Naive B cell (primary cell): ENCODE results near the gene MED12L. TPM values are rescaled to one million over a fixed set of nuclear protein-coding genes. Genes with fewer than 3 reads are reported as not detected.

Source experiments
- ATAC-seq, 2 donors: fragments of 150-1000 bp; cut with Tn5 transposase; 2 replicates each; pipeline ENCODE4 v1.10.0; 2021; ENCODE audit warnings: low read depth in 2 of 2, mild to moderate bottlenecking in 2 of 2, moderate library complexity in 2 of 2
- DNase-seq: peaks from one replicate; pipeline ENCODE4 v3.0.0; 2022
- H3K27ac Mint-ChIP-seq, 6 donors: one replicate each; pipeline ENCODE4 v1.8.0; 2020 to 2022; ENCODE audit warnings: mild to moderate bottlenecking in 6 of 6, mixed read lengths in 6 of 6, moderate library complexity in 5 of 6, inconsistent platforms in 2 of 6
- H3K27me3 Mint-ChIP-seq, 3 donors: one replicate each; pipeline ENCODE4 v1.8.0; 2021 to 2022; ENCODE audit warnings: mixed read lengths in 3 of 3, mild to moderate bottlenecking in 1 of 3
- H3K36me3 Mint-ChIP-seq, 2 donors: one replicate each; pipeline ENCODE4 v1.8.0; 2020 to 2022; ENCODE audit warnings: mixed read lengths in 2 of 2, inconsistent platforms in 1 of 2, mild to moderate bottlenecking in 1 of 2
- H3K4me1 Mint-ChIP-seq, 3 donors: one replicate each; pipeline ENCODE4 v1.8.0; 2020 to 2022; ENCODE audit warnings: mixed read lengths in 3 of 3, inconsistent platforms in 1 of 3, mild to moderate bottlenecking in 1 of 3, moderate library complexity in 1 of 3
- H3K4me3 Mint-ChIP-seq, 8 donors: one replicate each; pipeline ENCODE4 v1.8.0; 2020 to 2022; ENCODE audit warnings: mild to moderate bottlenecking in 8 of 8, mixed read lengths in 8 of 8, moderate library complexity in 8 of 8, inconsistent platforms in 2 of 8
- H3K9me3 Mint-ChIP-seq, 7 donors: one replicate each; pipeline ENCODE4 v1.8.0; 2020 to 2022; ENCODE audit warnings: mixed read lengths in 7 of 7, mild to moderate bottlenecking in 5 of 7, inconsistent platforms in 2 of 7, moderate library complexity in 1 of 7
- polyA plus RNA-seq, 6 donors: library from polyadenylated mRNA; unstranded; fragments of 300-500 nt; fragmentation: Illumina TruSeq; gene quantifications; one replicate each; pipeline ENCODE4 v1.2.3, GENCODE V29; 2021; ENCODE audit warnings: low read depth in 6 of 6

The MED12L gene
- polyA plus RNA-seq, 6 donors from 2014 or later, result 0.22 to 0.23 TPM; not detected in 4

DNA sequence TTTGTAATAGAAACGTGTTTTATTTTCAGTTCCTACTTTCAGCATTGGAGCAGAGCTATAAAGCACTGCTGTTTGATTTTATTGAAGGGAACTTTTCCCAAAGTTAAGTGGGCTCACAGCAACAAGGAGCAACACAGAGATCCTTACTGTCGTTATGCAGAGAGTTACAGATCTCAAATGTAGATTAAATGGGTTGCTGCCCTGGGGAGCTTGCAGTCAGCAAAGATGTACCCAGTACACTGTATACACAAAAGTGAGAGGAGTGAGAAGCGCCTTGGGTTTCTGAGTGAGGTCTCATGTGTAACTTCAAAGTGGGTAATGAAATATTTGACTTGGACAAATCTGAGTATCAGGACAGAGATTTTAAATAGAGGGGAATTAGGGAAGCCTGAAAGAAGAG lies 47.7 kb downstream of the MED12L start:
- peak overlapping the region in 1 of 6 donors; percentile 5 for H3K27ac Mint-ChIP-seq
- H3K27me3 Mint-ChIP-seq, result peaks cover 7 to 24% (median 12%) of the 10 kb centered on the region in 3 donors
- DNase-seq (no peak), ATAC-seq (no peak)
- peaks cover 0 to 5% of the 10 kb centered on the region in 2 donors for H3K36me3 Mint-ChIP-seq
- peak overlapping the region in 1 of 8 donors; percentile 3 for H3K4me3 Mint-ChIP-seq
- peaks cover 0 to 15% (median 6%) of the 10 kb centered on the region in 3 donors for H3K4me1 Mint-ChIP-seq
- no peaks in the 10 kb centered on the region for H3K9me3 Mint-ChIP-seq

GRCh38 chr3:151133917-151134450 lies 48.5 kb downstream of the MED12L start:
- peak overlapping the region in 1 of 6 donors; percentile 28 for H3K27ac Mint-ChIP-seq
- peaks cover 0 to 15% (median 6%) of the 10 kb centered on the region in 3 donors for H3K4me1 Mint-ChIP-seq
- DNase-seq, result no peak
- H3K4me3 Mint-ChIP-seq, result no peak overlapping the region
- H3K36me3 Mint-ChIP-seq, result peaks cover 0 to 5% of the 10 kb centered on the region in 2 donors
- no peaks in the 10 kb centered on the region for H3K9me3 Mint-ChIP-seq
- ATAC-seq, result no peak
- H3K27me3 Mint-ChIP-seq, result peaks cover 7 to 24% (median 12%) of the 10 kb centered on the region in 3 donors

- Mint-ChIP-seq H3K36me3 (peaks cover 0 to 5% of the 10 kb centered on the region in 2 donors), H3K4me1 (peaks cover 0 to 15% (median 6%) of the 10 kb centered on the region in 3 donors), H3K9me3 (no peaks in the 10 kb centered on the region), H3K27ac (peak overlapping the region in 1 of 6 donors; percentile 62), H3K4me3 (no peak overlapping the region), H3K27me3 (peaks cover 7 to 20% (median 12%) of the 10 kb centered on the region in 3 donors)
- ATAC-seq (peak in 1 of 2 donors; percentile 32), DNase-seq (no peak)
Observed at GRCh38 chr3:151135541-151136337, 50.3 kb downstream of the MED12L start.

DNA sequence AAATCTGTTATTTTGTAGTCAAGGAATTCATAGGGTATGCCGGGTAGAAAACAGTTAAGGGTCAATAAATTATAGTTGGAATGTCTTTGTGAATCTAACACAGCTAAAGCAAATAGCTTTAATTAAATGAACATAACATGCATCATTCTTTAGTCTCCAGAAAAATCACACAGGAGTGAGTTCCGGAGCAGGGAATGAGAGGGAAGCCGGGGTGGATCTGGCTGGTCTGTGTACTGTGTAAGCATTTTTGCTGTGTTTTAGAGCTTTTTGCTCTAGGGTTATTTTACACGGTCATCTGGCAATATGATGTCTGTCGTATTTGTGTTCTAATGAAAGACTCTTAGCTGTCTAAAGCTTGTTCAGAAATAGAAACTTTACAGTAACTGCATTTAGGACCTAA lies 57.5 kb downstream of the MED12L start:
- H3K4me1 Mint-ChIP-seq, result peaks cover 0 to 10% (median 6%) of the 10 kb centered on the region in 3 donors
- H3K27ac Mint-ChIP-seq, result no peak overlapping the region
- H3K9me3 Mint-ChIP-seq, result no peaks in the 10 kb centered on the region
- H3K36me3 Mint-ChIP-seq, result peaks cover 0 to under 1% of the 10 kb centered on the region in 2 donors
- DNase-seq (no peak), ATAC-seq (no peak)
- peaks cover 0 to 5% (median 4%) of the 10 kb centered on the region in 3 donors for H3K27me3 Mint-ChIP-seq
- H3K4me3 Mint-ChIP-seq, result no peak overlapping the region

DNA sequence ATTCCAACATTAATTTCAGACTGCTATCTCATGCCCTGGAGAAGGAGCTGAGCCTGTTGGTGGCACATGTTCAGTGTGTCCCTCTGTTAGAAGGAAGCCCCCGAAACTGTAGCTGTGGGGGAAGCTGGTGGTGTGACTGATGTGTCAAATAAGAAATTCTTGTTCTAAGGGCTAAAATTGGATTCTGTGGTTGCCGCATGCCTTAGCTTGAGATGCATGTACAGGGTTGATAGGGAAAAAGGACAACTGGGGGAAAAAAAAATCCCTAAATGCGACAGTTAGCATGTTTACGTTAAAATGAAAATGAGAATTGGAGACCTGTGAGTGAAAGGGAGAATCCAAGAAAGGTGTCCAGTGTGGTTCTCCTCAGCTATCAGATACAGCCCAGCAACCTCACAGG lies 58.6 kb downstream of the MED12L start:
- Mint-ChIP-seq H3K4me3 (no peak overlapping the region), H3K27me3 (peaks cover 0 to 5% (median 4%) of the 10 kb centered on the region in 3 donors), H3K27ac (peak overlapping the region in 1 of 6 donors; percentile 25), H3K36me3 (no peaks in the 10 kb centered on the region), H3K4me1 (peaks cover 0 to 10% (median 6%) of the 10 kb centered on the region in 3 donors), H3K9me3 (no peaks in the 10 kb centered on the region)
- ATAC-seq (no peak), DNase-seq (no peak)

GRCh38 chr3:151144760-151145159 lies 59.3 kb downstream of the MED12L start:
- Mint-ChIP-seq H3K9me3 (no peaks in the 10 kb centered on the region), H3K4me1 (peaks cover 0 to 10% (median 6%) of the 10 kb centered on the region in 3 donors), H3K27me3 (peaks cover 0 to 5% (median 4%) of the 10 kb centered on the region in 3 donors), H3K36me3 (no peaks in the 10 kb centered on the region), H3K4me3 (no peak overlapping the region), H3K27ac (no peak overlapping the region)
- ATAC-seq, result peak; percentile 57 to 58
- DNase-seq, result no peak

GRCh38 chr3:151145713-151146070 lies 60.2 kb downstream of the MED12L start:
- Mint-ChIP-seq H3K27me3 (peaks cover 0 to 5% (median 4%) of the 10 kb centered on the region in 3 donors), H3K4me1 (peaks cover 0 to 10% (median 6%) of the 10 kb centered on the region in 3 donors), H3K36me3 (no peaks in the 10 kb centered on the region), H3K27ac (no peak overlapping the region), H3K9me3 (no peaks in the 10 kb centered on the region), H3K4me3 (no peak overlapping the region)
- ATAC-seq (no peak), DNase-seq (no peak)

- Mint-ChIP-seq H3K36me3 (no peaks in the 10 kb centered on the region), H3K4me3 (no peak overlapping the region), H3K9me3 (no peaks in the 10 kb centered on the region), H3K27ac (no peak overlapping the region), H3K27me3 (peaks cover 0 to 5% (median 4%) of the 10 kb centered on the region in 3 donors), H3K4me1 (peaks cover 0 to 10% (median 6%) of the 10 kb centered on the region in 3 donors)
- DNase-seq (peak; percentile 53), ATAC-seq (peak; percentile 95 to 96)
Observed at GRCh38 chr3:151146071-151146730, 60.7 kb downstream of the MED12L start.

DNA sequence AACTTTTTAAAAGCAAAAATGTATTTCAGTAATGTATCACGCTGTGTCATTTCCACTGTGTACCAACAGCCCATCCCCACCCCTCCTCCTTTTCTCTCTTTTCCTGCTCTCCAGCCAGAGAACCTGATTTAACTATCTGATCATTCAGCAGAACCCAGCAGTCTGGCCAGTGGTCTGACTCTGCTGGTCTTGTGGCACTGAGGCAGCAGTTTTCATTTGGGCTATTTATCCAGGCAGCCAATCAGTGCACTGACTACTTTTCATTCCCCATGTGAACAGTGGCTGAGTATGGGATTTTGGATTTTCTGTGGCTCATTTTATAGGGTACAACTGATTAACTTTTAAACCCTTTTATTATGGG lies 61.2 kb downstream of the MED12L start:
- Mint-ChIP-seq H3K27ac (peak overlapping the region in 1 of 6 donors; percentile 3), H3K27me3 (peaks cover 0 to 5% (median 4%) of the 10 kb centered on the region in 3 donors), H3K9me3 (no peaks in the 10 kb centered on the region), H3K36me3 (no peaks in the 10 kb centered on the region), H3K4me1 (peaks cover 0 to 10% (median 6%) of the 10 kb centered on the region in 3 donors), H3K4me3 (peak overlapping the region in 1 of 8 donors; percentile 11)
- DNase-seq (no peak), ATAC-seq (no peak)

- Mint-ChIP-seq H3K4me1 (peaks cover 0 to 10% (median 6%) of the 10 kb centered on the region in 3 donors), H3K4me3 (no peak overlapping the region), H3K9me3 (no peaks in the 10 kb centered on the region), H3K36me3 (no peaks in the 10 kb centered on the region), H3K27ac (peak overlapping the region in 1 of 6 donors; percentile 10), H3K27me3 (peaks cover 0 to 5% (median 4%) of the 10 kb centered on the region in 3 donors)
- ATAC-seq (no peak), DNase-seq (no peak)
Observed at GRCh38 chr3:151147299-151147698, 61.8 kb downstream of the MED12L start.

DNA sequence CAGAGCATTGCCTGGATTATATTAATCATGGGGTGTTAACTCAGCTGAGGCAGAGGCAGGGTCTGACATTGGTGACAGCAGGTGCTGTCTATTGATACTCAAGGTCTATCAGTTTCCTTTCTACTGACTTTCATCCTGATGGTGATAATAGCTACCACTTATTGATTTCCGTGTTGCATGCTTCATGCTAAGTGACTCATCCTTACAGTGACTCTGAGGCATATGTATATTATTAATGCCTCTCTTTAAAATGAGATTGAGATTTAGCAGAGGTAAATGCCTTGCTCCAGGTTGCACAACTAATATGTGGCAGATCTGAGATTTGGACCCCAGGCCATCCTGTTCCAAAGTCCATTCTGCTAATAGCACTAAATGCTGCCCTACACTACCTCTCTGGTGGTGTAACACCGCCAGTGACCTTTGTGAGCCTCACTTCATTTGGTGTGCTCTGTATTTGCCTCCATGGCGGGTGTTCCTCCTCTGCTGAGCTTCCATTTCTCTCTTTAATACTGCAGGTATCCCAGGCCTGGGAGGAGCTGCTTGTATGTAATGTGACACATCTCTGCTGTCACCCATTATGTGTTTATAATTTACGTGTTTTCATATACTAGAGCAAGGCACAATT lies 67.1 kb downstream of the MED12L start:
- Mint-ChIP-seq H3K4me1 (no peaks in the 10 kb centered on the region), H3K36me3 (no peaks in the 10 kb centered on the region), H3K27ac (peak overlapping the region in 1 of 6 donors; percentile 61), H3K4me3 (no peak overlapping the region), H3K27me3 (no peaks in the 10 kb centered on the region), H3K9me3 (no peaks in the 10 kb centered on the region)
- no peak for ATAC-seq
- no peak for DNase-seq

DNA sequence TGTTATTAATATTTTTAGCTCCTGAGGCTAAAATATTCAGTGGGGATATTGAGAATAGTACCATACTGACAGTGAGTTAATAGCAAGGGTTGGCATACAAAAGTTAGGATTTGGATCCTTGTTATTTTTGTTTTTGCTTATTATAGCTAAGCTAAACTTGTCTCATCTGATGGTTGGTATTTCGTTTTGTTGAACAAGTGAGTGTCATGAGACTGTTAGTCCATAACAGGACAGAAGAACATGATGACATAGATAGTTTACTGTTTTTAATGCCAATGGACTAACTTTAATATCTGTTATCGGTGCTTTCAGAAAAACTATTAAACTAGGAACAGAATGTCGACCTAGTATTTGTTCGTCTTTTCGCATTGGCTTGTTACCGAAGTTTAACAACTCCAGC lies 69.1 kb downstream of the MED12L start:
- ATAC-seq, result no peak
- Mint-ChIP-seq H3K27me3 (no peaks in the 10 kb centered on the region), H3K4me1 (no peaks in the 10 kb centered on the region), H3K4me3 (no peak overlapping the region), H3K36me3 (no peaks in the 10 kb centered on the region), H3K9me3 (no peaks in the 10 kb centered on the region), H3K27ac (no peak overlapping the region)
- no peak for DNase-seq

DNA sequence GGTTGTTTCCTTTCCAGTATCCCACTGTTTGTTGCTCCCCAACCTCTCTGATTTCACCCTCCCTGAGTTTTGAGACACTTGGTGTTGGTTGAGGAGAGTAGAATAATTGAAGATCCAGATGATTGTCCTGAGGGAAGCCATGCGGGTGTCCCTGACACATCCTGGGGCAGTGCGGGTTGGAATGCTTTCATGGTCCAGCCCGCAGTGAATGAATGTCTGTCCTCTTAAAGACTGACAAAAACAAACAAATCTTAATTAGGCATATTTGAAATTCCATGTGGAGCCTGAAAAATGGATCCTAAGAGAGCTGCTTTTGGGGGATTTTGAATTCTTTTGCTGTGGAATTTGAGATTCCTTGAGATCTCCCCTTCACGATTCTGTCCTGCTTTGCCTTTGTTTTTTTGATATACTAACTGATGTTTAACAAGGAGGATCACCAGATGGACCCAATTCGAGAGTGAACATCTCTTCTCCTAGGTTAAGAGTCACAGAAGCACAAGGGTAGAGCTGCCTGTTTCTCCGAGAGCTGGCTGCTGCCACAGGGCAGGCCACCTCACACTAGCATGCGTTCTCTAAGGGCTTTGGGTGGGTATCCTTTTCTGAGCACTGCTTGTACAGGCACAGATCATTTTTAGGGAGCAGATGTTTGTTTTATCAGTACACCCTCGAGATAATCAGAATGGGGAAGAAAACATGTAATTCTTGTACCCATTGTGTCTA lies 70.1 kb downstream of the MED12L start:
- Mint-ChIP-seq H3K27ac (no peak overlapping the region), H3K4me1 (no peaks in the 10 kb centered on the region), H3K27me3 (no peaks in the 10 kb centered on the region), H3K4me3 (no peak overlapping the region), H3K9me3 (no peaks in the 10 kb centered on the region), H3K36me3 (no peaks in the 10 kb centered on the region)
- DNase-seq, result no peak
- ATAC-seq, result no peak
